Activated naive CD8-positive, alpha-beta T cell treated with anti-CD3 and anti-CD28 coated beads, Interleukin-2, amount 50 U/mL, for 24 hours (primary cell): Measurements from ENCODE around the gene FBXL17.
A peak's percentile ranks its signal among the peaks of the same experiment; 100 is the strongest.

Experiments
- ATAC-seq: fragments of 150-1000 bp; cut with Tn5 transposase; one replicate; pipeline ENCODE4 v1.10.0; 2021
- DNase-seq: peaks from one replicate; pipeline ENCODE4 v3.0.0; 2021
- H3K27ac Mint-ChIP-seq: one replicate; pipeline ENCODE4 v1.8.0; 2021; ENCODE audit warnings: mild to moderate bottlenecking, mixed read lengths
- H3K27me3 Mint-ChIP-seq: one replicate; pipeline ENCODE4 v1.8.0; 2021; ENCODE audit warnings: mixed read lengths
- H3K36me3 Mint-ChIP-seq: one replicate; pipeline ENCODE4 v1.8.0; 2021; ENCODE audit warnings: low read depth, mixed read lengths
- H3K4me1 Mint-ChIP-seq: one replicate; pipeline ENCODE4 v1.8.0; 2021; ENCODE audit warnings: mixed read lengths
- H3K4me3 Mint-ChIP-seq: one replicate; pipeline ENCODE4 v1.8.0; 2021; ENCODE audit warnings: mild to moderate bottlenecking, moderate library complexity, mixed read lengths
- H3K9me3 Mint-ChIP-seq: one replicate; pipeline ENCODE4 v1.8.0; 2021; ENCODE audit warnings: mixed read lengths

Gene FBXL17

GRCh38 chr5:108061941-108062340, 320.0 kb downstream of the FBXL17 start:
- no peak overlapping the region for H3K27ac Mint-ChIP-seq
- H3K9me3 Mint-ChIP-seq = no peaks in the 10 kb centered on the region
- no peaks in the 10 kb centered on the region for H3K4me1 Mint-ChIP-seq
- ATAC-seq (no peak), DNase-seq (no peak)
- no peaks in the 10 kb centered on the region for H3K36me3 Mint-ChIP-seq
- no peak overlapping the region for H3K4me3 Mint-ChIP-seq
- no peaks in the 10 kb centered on the region for H3K27me3 Mint-ChIP-seq

- ATAC-seq (no peak), DNase-seq (no peak)
- no peaks in the 10 kb centered on the region for H3K36me3 Mint-ChIP-seq
- H3K4me1 Mint-ChIP-seq = no peaks in the 10 kb centered on the region
- H3K4me3 Mint-ChIP-seq = no peak overlapping the region
- H3K27me3 Mint-ChIP-seq = no peaks in the 10 kb centered on the region
- no peak overlapping the region for H3K27ac Mint-ChIP-seq
- no peaks in the 10 kb centered on the region for H3K9me3 Mint-ChIP-seq
Measured at GRCh38 chr5:108060340-108060739, 321.6 kb downstream of the FBXL17 start.

- H3K4me3 Mint-ChIP-seq = no peak overlapping the region
- ATAC-seq = no peak
- no peaks in the 10 kb centered on the region for H3K4me1 Mint-ChIP-seq
Measured at GRCh38 chr5:108059334-108059733, 322.6 kb downstream of the FBXL17 start.

GRCh38 chr5:108054349-108054748, 327.5 kb downstream of the FBXL17 start:
- peaks cover 39% of the 10 kb centered on the region for H3K9me3 Mint-ChIP-seq

More at GRCh38 chr5:108059334-108059733, 322.6 kb downstream of the FBXL17 start:
- Mint-ChIP-seq H3K27ac (no peak overlapping the region), H3K27me3 (no peaks in the 10 kb centered on the region), H3K36me3 (peaks cover 5% of the 10 kb centered on the region), H3K9me3 (no peaks in the 10 kb centered on the region)
- DNase-seq = no peak

GRCh38 chr5:108046955-108047670, 334.8 kb downstream of the FBXL17 start:
- DNase-seq (no peak), ATAC-seq (no peak)
- H3K9me3 Mint-ChIP-seq = peaks cover 27% of the 10 kb centered on the region
- H3K27ac Mint-ChIP-seq = no peak overlapping the region
- no peaks in the 10 kb centered on the region for H3K27me3 Mint-ChIP-seq
- H3K36me3 Mint-ChIP-seq = peaks cover 33% of the 10 kb centered on the region
- no peaks in the 10 kb centered on the region for H3K4me1 Mint-ChIP-seq
- H3K4me3 Mint-ChIP-seq = no peak overlapping the region

More at GRCh38 chr5:108054349-108054748, 327.5 kb downstream of the FBXL17 start:
- ATAC-seq (no peak), DNase-seq (no peak)
- no peak overlapping the region for H3K4me3 Mint-ChIP-seq
- H3K36me3 Mint-ChIP-seq = peaks cover 43% of the 10 kb centered on the region
- H3K27me3 Mint-ChIP-seq = no peaks in the 10 kb centered on the region
- no peak overlapping the region for H3K27ac Mint-ChIP-seq
- H3K4me1 Mint-ChIP-seq = no peaks in the 10 kb centered on the region

GRCh38 chr5:108036482-108036881, 345.4 kb downstream of the FBXL17 start:
- Mint-ChIP-seq H3K27ac (no peak overlapping the region), H3K36me3 (no peaks in the 10 kb centered on the region), H3K4me1 (no peaks in the 10 kb centered on the region), H3K9me3 (no peaks in the 10 kb centered on the region), H3K27me3 (no peaks in the 10 kb centered on the region), H3K4me3 (no peak overlapping the region)
- DNase-seq (no peak), ATAC-seq (no peak)

GRCh38 chr5:108028883-108029282, 353.0 kb downstream of the FBXL17 start:
- ATAC-seq (no peak), DNase-seq (no peak)
- no peak overlapping the region for H3K4me3 Mint-ChIP-seq
- H3K27ac Mint-ChIP-seq = no peak overlapping the region
- no peaks in the 10 kb centered on the region for H3K9me3 Mint-ChIP-seq
- H3K27me3 Mint-ChIP-seq = no peaks in the 10 kb centered on the region
- H3K4me1 Mint-ChIP-seq = no peaks in the 10 kb centered on the region
- no peaks in the 10 kb centered on the region for H3K36me3 Mint-ChIP-seq

GRCh38 chr5:108028412-108028811, 353.5 kb downstream of the FBXL17 start:
- Mint-ChIP-seq H3K36me3 (no peaks in the 10 kb centered on the region), H3K9me3 (no peaks in the 10 kb centered on the region), H3K27me3 (no peaks in the 10 kb centered on the region), H3K27ac (no peak overlapping the region), H3K4me3 (no peak overlapping the region), H3K4me1 (no peaks in the 10 kb centered on the region)
- DNase-seq (no peak), ATAC-seq (no peak)

- no peak for ATAC-seq
- H3K9me3 Mint-ChIP-seq = no peaks in the 10 kb centered on the region
- no peaks in the 10 kb centered on the region for H3K27me3 Mint-ChIP-seq
- no peaks in the 10 kb centered on the region for H3K36me3 Mint-ChIP-seq
- DNase-seq = no peak
- H3K4me1 Mint-ChIP-seq = no peaks in the 10 kb centered on the region
- no peak overlapping the region for H3K4me3 Mint-ChIP-seq
- H3K27ac Mint-ChIP-seq = no peak overlapping the region
Measured at GRCh38 chr5:108025957-108026356, 355.9 kb downstream of the FBXL17 start.

GRCh38 chr5:108024986-108025385, 356.9 kb downstream of the FBXL17 start:
- ATAC-seq = no peak
- Mint-ChIP-seq H3K36me3 (no peaks in the 10 kb centered on the region), H3K27me3 (no peaks in the 10 kb centered on the region), H3K27ac (no peak overlapping the region), H3K9me3 (no peaks in the 10 kb centered on the region), H3K4me3 (no peak overlapping the region), H3K4me1 (no peaks in the 10 kb centered on the region)
- no peak for DNase-seq

GRCh38 chr5:108016101-108016500, 365.8 kb downstream of the FBXL17 start:
- H3K27ac Mint-ChIP-seq = no peak overlapping the region
- H3K27me3 Mint-ChIP-seq = no peaks in the 10 kb centered on the region
- no peaks in the 10 kb centered on the region for H3K4me1 Mint-ChIP-seq

GRCh38 chr5:108006791-108007190, 375.1 kb downstream of the FBXL17 start:
- H3K27me3 Mint-ChIP-seq = no peaks in the 10 kb centered on the region
- H3K4me3 Mint-ChIP-seq = no peak overlapping the region
- no peaks in the 10 kb centered on the region for H3K9me3 Mint-ChIP-seq
- H3K36me3 Mint-ChIP-seq = peaks cover 2% of the 10 kb centered on the region
- no peak overlapping the region for H3K27ac Mint-ChIP-seq
- ATAC-seq (no peak), DNase-seq (no peak)
- peaks cover 15% of the 10 kb centered on the region for H3K4me1 Mint-ChIP-seq

More at GRCh38 chr5:108016101-108016500, 365.8 kb downstream of the FBXL17 start:
- H3K4me3 Mint-ChIP-seq = no peak overlapping the region
- ATAC-seq = no peak
- peaks cover 6% of the 10 kb centered on the region for H3K36me3 Mint-ChIP-seq
- no peak for DNase-seq
- H3K9me3 Mint-ChIP-seq = no peaks in the 10 kb centered on the region

GRCh38 chr5:108003178-108003577, 378.7 kb downstream of the FBXL17 start:
- no peaks in the 10 kb centered on the region for H3K36me3 Mint-ChIP-seq
- ATAC-seq (peak; percentile 93), DNase-seq (no peak)
- H3K4me1 Mint-ChIP-seq = peaks cover 15% of the 10 kb centered on the region
- peak overlapping the region; percentile 75 for H3K27ac Mint-ChIP-seq
- no peaks in the 10 kb centered on the region for H3K27me3 Mint-ChIP-seq
- peak overlapping the region; percentile 10 for H3K4me3 Mint-ChIP-seq
- H3K9me3 Mint-ChIP-seq = no peaks in the 10 kb centered on the region

- Mint-ChIP-seq H3K36me3 (no peaks in the 10 kb centered on the region), H3K4me1 (peaks cover 15% of the 10 kb centered on the region), H3K27me3 (no peaks in the 10 kb centered on the region), H3K27ac (no peak overlapping the region), H3K9me3 (no peaks in the 10 kb centered on the region), H3K4me3 (no peak overlapping the region)
- DNase-seq (no peak), ATAC-seq (no peak)
Measured at GRCh38 chr5:108001222-108001621, 380.7 kb downstream of the FBXL17 start.

- Mint-ChIP-seq H3K4me3 (no peak overlapping the region), H3K36me3 (no peaks in the 10 kb centered on the region), H3K9me3 (no peaks in the 10 kb centered on the region), H3K27me3 (no peaks in the 10 kb centered on the region), H3K4me1 (peaks cover 7% of the 10 kb centered on the region), H3K27ac (no peak overlapping the region)
- no peak for DNase-seq
- no peak for ATAC-seq
Measured at GRCh38 chr5:107997338-107997980, 384.4 kb downstream of the FBXL17 start.
